Hippocampal formation (tissue), 2 donors: Measurements from ENCODE around the gene TAF11L13.
"Not testable (repeated sequence)": the region's sequence is repeated elsewhere in the genome, so short reads cannot be mapped to it uniquely, and the experiment has no call there.

Experiments
- DNase-seq, 2 donors: peaks; one replicate each; lab custom pipeline; 2025; lab: John Stamatoyannopoulos, UW

TAF11L13 gene

GRCh38 chr5:17631788-17632187 lies at the start of gene TAF11L13:
TAF11L13 (plus strand) TSS chr5:17632088.
- DNase-seq: not testable (repeated sequence)

GRCh38 chr5:17585658-17586057 lies 46.2 kb upstream of the TAF11L13 start, which contains the start of gene TAF11L7:
TAF11L7 (minus strand) TSS chr5:17585758.
- DNase-seq: not testable (repeated sequence)

GRCh38 chr5:17590860-17591259 lies 41.0 kb upstream of the TAF11L13 start, which contains the start of gene TAF11L8:
TAF11L8 (minus strand) TSS chr5:17590960.
- DNase-seq: not testable (repeated sequence)

- DNase-seq: not testable (repeated sequence)
Measured at GRCh38 chr5:17594255-17594654, 37.6 kb upstream of the TAF11L13 start, which contains the start of gene TAF11L9. TAF11L9 (minus strand) TSS chr5:17594394.

GRCh38 chr5:17597728-17598127 lies 34.2 kb upstream of the TAF11L13 start, which contains the start of gene TAF11L10:
TAF11L10 (minus strand) TSS chr5:17597828.
- not testable (repeated sequence) for DNase-seq

GRCh38 chr5:17603880-17604279 lies 28.0 kb upstream of the TAF11L13 start, which contains the start of gene TAF11L11:
TAF11L11 (plus strand) TSS chr5:17604183.
- DNase-seq: not testable (repeated sequence)

- no peak for DNase-seq
Measured at GRCh38 chr5:17604951-17605350, 26.9 kb upstream of the TAF11L13 start.

- DNase-seq: not testable (repeated sequence)
Measured at GRCh38 chr5:17607461-17607860, 24.4 kb upstream of the TAF11L13 start.

GRCh38 chr5:17610092-17610491 lies 21.8 kb upstream of the TAF11L13 start, which contains the start of gene TAF11L12:
TAF11L12 (plus strand) TSS chr5:17610392.
- DNase-seq: not testable (repeated sequence)

- DNase-seq: no peak
Measured at GRCh38 chr5:17614872-17615605, 16.8 kb upstream of the TAF11L13 start.

- no peak for DNase-seq
Measured at GRCh38 chr5:17619354-17619753, 12.5 kb upstream of the TAF11L13 start.

- DNase-seq: no peak
Measured at GRCh38 chr5:17620627-17621026, 11.3 kb upstream of the TAF11L13 start.

- no peak for DNase-seq
Measured at GRCh38 chr5:17625686-17626085, 6.2 kb upstream of the TAF11L13 start.

- no peak for DNase-seq
Measured at GRCh38 chr5:17634160-17634559, 2.3 kb downstream of the TAF11L13 start, which contains the start of gene TAF11L14. TAF11L14 (plus strand) TSS chr5:17634460.

GRCh38 chr5:17649232-17649631 lies 17.3 kb downstream of the TAF11L13 start:
- DNase-seq: not testable (repeated sequence)

- DNase-seq: not testable (repeated sequence)
Measured at GRCh38 chr5:17655201-17655759, 23.4 kb downstream of the TAF11L13 start.

- no peak for DNase-seq
Measured at GRCh38 chr5:17655921-17656320, 24.0 kb downstream of the TAF11L13 start.

GRCh38 chr5:17663182-17663581 lies 31.3 kb downstream of the TAF11L13 start:
- no peak for DNase-seq

GRCh38 chr5:17665836-17666235 lies 33.9 kb downstream of the TAF11L13 start:
- no peak for DNase-seq

- DNase-seq: no peak
Measured at GRCh38 chr5:17666726-17667235, 34.9 kb downstream of the TAF11L13 start.

GRCh38 chr5:17670353-17670752 lies 38.5 kb downstream of the TAF11L13 start:
- no peak for DNase-seq

GRCh38 chr5:17678751-17679324 lies 47.0 kb downstream of the TAF11L13 start:
- DNase-seq: no peak
